ENCODE results near the gene PTPN4.
A peak's percentile ranks its signal among the peaks of the same experiment; 100 is the strongest.

The PTPN4 gene

DNA sequence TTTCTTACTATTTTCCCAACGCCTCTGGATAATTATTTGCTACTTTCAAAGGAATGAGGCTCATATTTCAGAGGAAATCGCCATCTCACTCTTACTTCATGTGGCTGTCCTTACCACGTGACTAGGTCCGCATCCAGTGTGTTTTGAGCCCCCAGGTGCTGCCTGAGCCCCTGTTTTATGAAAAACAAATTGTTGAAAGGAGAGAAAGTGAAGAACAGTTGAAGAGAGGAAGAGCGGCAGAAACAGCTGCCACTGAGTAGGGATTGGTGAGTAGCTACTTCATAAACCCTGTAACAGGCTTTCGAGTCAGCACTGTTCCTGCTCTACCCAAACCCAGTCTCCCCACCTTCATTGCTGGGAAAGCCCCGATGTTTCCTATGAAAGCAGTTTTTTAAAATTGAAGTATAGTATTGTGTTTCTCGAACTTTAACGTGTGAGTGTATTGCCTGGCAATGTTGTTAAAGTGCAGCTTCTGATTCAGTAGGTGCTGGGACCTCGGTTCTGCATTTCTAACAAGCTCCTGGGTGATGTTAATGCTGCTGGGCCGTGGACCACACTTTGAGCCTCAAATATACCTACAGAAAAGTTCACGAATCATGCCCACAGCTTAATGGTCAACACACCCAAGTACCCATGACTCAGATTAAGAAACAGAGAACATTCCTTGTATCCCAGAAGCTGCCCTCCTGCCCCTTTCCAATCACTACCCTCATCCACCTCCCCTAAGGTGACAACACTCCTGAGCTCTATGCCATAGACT, 41.0 kb upstream of the PTPN4 start:
- Histone ChIP-seq H3K36me3 (replicated peaks; ENCODE audit: low read depth, low read length) (no peaks in the 10 kb centered on the region), H3K4me2 (ENCODE audit: low read length) (peak overlapping the region; percentile 78), H2AFZ (ENCODE audit: low read depth, low read length) (peak overlapping the region; percentile 83), H3K27ac (ENCODE audit: low read length) (no peak overlapping the region), H3K27me3 (ENCODE audit: low read depth, low read length) (no peaks in the 10 kb centered on the region), H3K9me3 (ENCODE audit: insufficient read depth, low read length) (no peaks in the 10 kb centered on the region), H3K9ac (ENCODE audit: low read length) (peak overlapping the region; percentile 12; the same call in 1 of the 2 replicates), H4K20me1 (ENCODE audit: insufficient read depth, low read length) (no peaks in the 10 kb centered on the region), H3K4me3 (ENCODE audit: low read length) (peak overlapping the region; percentile 51), H3K4me1 (ENCODE audit: low read length) (peaks cover 14% of the 10 kb centered on the region), H3K79me2 (ENCODE audit: low read length) (no peaks in the 10 kb centered on the region)
- no peak for TF ChIP-seq EZH2phosphoT487 (IDR thresholded peaks at IDR 0.05; ENCODE audit: low read depth)
- TF ChIP-seq, protein P1, sequence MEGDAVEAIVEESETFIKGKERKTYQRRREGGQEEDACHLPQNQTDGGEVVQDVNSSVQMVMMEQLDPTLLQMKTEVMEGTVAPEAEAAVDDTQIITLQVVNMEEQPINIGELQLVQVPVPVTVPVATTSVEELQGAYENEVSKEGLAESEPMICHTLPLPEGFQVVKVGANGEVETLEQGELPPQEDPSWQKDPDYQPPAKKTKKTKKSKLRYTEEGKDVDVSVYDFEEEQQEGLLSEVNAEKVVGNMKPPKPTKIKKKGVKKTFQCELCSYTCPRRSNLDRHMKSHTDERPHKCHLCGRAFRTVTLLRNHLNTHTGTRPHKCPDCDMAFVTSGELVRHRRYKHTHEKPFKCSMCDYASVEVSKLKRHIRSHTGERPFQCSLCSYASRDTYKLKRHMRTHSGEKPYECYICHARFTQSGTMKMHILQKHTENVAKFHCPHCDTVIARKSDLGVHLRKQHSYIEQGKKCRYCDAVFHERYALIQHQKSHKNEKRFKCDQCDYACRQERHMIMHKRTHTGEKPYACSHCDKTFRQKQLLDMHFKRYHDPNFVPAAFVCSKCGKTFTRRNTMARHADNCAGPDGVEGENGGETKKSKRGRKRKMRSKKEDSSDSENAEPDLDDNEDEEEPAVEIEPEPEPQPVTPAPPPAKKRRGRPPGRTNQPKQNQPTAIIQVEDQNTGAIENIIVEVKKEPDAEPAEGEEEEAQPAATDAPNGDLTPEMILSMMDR (IDR thresholded peaks at IDR 0.05; ENCODE audit: low read depth, low read length): no peak

DNA sequence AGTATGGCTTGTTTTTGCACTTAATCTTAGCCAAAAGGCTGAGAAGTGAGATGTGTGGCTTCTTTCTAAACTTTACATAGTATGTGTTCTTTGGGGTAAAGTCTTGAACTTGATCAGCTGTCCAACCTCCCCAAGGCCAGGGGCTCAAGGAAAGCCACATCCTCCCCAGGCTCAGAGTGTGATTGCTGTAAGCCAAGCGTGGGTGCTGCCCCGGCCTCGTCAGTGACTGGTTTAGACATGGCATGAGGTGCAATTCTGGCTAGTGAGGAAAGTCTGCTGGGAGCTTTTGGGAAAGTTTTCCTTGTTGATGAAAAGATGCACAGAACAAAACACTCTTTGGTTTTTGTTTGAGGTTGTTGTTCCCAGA, 40.5 kb upstream of the PTPN4 start:
- Histone ChIP-seq H3K9ac (ENCODE audit: low read length) (no peak overlapping the region), H3K4me3 (ENCODE audit: low read length) (no peak overlapping the region), H4K20me1 (ENCODE audit: insufficient read depth, low read length) (no peaks in the 10 kb centered on the region), H3K27me3 (ENCODE audit: low read depth, low read length) (no peaks in the 10 kb centered on the region), H2AFZ (ENCODE audit: low read depth, low read length) (peak overlapping the region; percentile 83), H3K4me1 (ENCODE audit: low read length) (peaks cover 14% of the 10 kb centered on the region), H3K27ac (ENCODE audit: low read length) (no peak overlapping the region), H3K4me2 (ENCODE audit: low read length) (peak overlapping the region; percentile 78; the same call in 1 of the 2 replicates), H3K79me2 (ENCODE audit: low read length) (no peaks in the 10 kb centered on the region), H3K36me3 (replicated peaks; ENCODE audit: low read depth, low read length) (no peaks in the 10 kb centered on the region), H3K9me3 (ENCODE audit: insufficient read depth, low read length) (no peaks in the 10 kb centered on the region)
- no peak for TF ChIP-seq EZH2phosphoT487 (IDR thresholded peaks at IDR 0.05; ENCODE audit: low read depth)
- TF ChIP-seq, protein P1 (IDR thresholded peaks at IDR 0.05; ENCODE audit: low read depth, low read length): no peak

DNA sequence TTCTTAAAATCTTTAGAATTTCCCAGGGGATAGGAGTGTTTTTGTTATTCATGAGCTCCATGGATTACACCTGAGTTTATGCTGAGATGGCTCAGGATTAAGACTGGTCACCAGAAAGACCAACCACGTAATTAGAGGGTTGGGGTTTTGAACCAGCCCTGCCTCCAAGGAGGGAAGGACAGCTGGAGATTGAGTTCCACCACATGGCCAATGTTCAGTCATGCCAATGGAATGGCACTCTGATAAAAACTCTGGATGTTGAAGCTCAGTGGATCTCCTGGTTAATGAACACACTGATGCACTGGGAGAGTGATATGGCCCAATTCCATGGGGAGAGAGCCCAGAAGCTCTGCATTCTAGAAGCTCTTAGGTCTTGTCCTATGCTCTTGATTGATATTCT, 38.7 kb upstream of the PTPN4 start:
- H3K9ac ChIP-seq (ENCODE audit: low read length): no peak overlapping the region
- H3K4me1 ChIP-seq (ENCODE audit: low read length): peaks cover 14% of the 10 kb centered on the region
- no peaks in the 10 kb centered on the region for H4K20me1 ChIP-seq (ENCODE audit: insufficient read depth, low read length)
- no peaks in the 10 kb centered on the region for H3K36me3 ChIP-seq (replicated peaks; ENCODE audit: low read depth, low read length)
- TF ChIP-seq, protein P1 (IDR thresholded peaks at IDR 0.05; ENCODE audit: low read depth, low read length): no peak
- no peak for TF ChIP-seq EZH2phosphoT487 (IDR thresholded peaks at IDR 0.05; ENCODE audit: low read depth)
- H3K4me2 ChIP-seq (ENCODE audit: low read length): no peak overlapping the region
- no peak overlapping the region for H3K27ac ChIP-seq (ENCODE audit: low read length)
- no peak overlapping the region for H2AFZ ChIP-seq (ENCODE audit: low read depth, low read length)
- no peaks in the 10 kb centered on the region for H3K27me3 ChIP-seq (ENCODE audit: low read depth, low read length)
- H3K79me2 ChIP-seq (ENCODE audit: low read length): no peaks in the 10 kb centered on the region
- no peaks in the 10 kb centered on the region for H3K9me3 ChIP-seq (ENCODE audit: insufficient read depth, low read length)
- H3K4me3 ChIP-seq (ENCODE audit: low read length): no peak overlapping the region

DNA sequence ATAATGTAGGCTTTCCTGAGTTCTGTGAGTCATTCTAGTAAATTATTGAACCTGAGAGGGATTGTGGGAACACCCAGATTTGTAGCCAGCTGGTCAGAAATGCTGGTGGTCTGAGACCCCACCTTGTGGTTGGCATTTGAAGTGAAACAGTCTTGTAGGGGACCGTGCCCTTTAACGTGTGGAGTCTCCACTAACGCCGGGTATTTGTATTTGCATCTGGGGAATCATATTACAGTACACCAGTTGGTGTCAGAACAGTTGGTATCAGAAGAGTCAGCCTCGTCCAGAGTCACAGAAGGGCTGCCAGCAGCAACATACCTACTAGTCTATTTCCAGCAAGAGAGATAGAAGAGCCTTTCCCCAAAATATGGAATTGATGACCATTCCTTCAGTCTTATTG, 38.3 kb upstream of the PTPN4 start:
- Histone ChIP-seq H3K27ac (ENCODE audit: low read length) (no peak overlapping the region), H3K4me2 (ENCODE audit: low read length) (no peak overlapping the region), H3K36me3 (replicated peaks; ENCODE audit: low read depth, low read length) (no peaks in the 10 kb centered on the region), H3K4me1 (ENCODE audit: low read length) (peaks cover 14% of the 10 kb centered on the region), H3K9me3 (ENCODE audit: insufficient read depth, low read length) (no peaks in the 10 kb centered on the region), H3K4me3 (ENCODE audit: low read length) (no peak overlapping the region), H3K79me2 (ENCODE audit: low read length) (no peaks in the 10 kb centered on the region), H3K27me3 (ENCODE audit: low read depth, low read length) (no peaks in the 10 kb centered on the region), H4K20me1 (ENCODE audit: insufficient read depth, low read length) (no peaks in the 10 kb centered on the region), H3K9ac (ENCODE audit: low read length) (no peak overlapping the region), H2AFZ (ENCODE audit: low read depth, low read length) (no peak overlapping the region)
- TF ChIP-seq, protein P1 (IDR thresholded peaks at IDR 0.05; ENCODE audit: low read depth, low read length): no peak
- TF ChIP-seq EZH2phosphoT487 (IDR thresholded peaks at IDR 0.05; ENCODE audit: low read depth): no peak

Data from OCI-LY3 (cell line).